ENCODE data around the gene PSTPIP2. TPM values are rescaled to one million over a fixed set of nuclear protein-coding genes. Genes with fewer than 3 reads are reported as not detected.
A peak's percentile ranks its signal among the peaks of the same experiment; 100 is the strongest.

PSTPIP2 gene
- total and polyA plus RNA-seq, 5 donors: 1.5 to 4.0 (median 2.3) TPM

- DNase-seq (no peak), ATAC-seq (no peak)
- no peaks in the 10 kb centered on the region for H3K9me3 ChIP-seq (ENCODE audit: control insufficient read depth, low read length)
- over 99% methylated on average over 2 of the region's 2 CpGs for WGBS
- no peaks in the 10 kb centered on the region for H3K27me3 ChIP-seq (ENCODE audit: control insufficient read depth, insufficient read depth)
- intact Hi-C loops (cut with DNase I): loop anchor here in 1 of 4 donors (10.0 kb wide), 1 partner anchor 63 kb away; no protein-coding TSS in a partner anchor
- no peaks in the 10 kb centered on the region for H3K4me1 ChIP-seq (ENCODE audit: control insufficient read depth, insufficient read depth, low read length)
- H3K27ac ChIP-seq (ENCODE audit: low read length): no peak overlapping the region
- no peak overlapping the region for H3K4me3 ChIP-seq (ENCODE audit: low read length)
Measured at GRCh38 chr18:45958027-45958426, 114.0 kb downstream of the PSTPIP2 start.

- no peak for ATAC-seq
- Histone ChIP-seq H3K9me3 (ENCODE audit: control insufficient read depth, low read length) (no peaks in the 10 kb centered on the region), H3K4me1 (ENCODE audit: control insufficient read depth, insufficient read depth, low read length) (no peaks in the 10 kb centered on the region), H3K27ac (ENCODE audit: low read length) (no peak overlapping the region), H3K4me3 (ENCODE audit: low read length) (no peak overlapping the region), H3K27me3 (ENCODE audit: control insufficient read depth, insufficient read depth) (no peaks in the 10 kb centered on the region)
- intact Hi-C loops (cut with DNase I): loop anchor here in 1 of 4 donors (10.0 kb wide), 1 partner anchor 62 kb away; no protein-coding TSS in a partner anchor
- DNase-seq: no peak
Measured at GRCh38 chr18:45957100-45957499, 115.0 kb downstream of the PSTPIP2 start.

GRCh38 chr18:45954070-45954934 is 117.8 kb downstream of the PSTPIP2 start:
- Histone ChIP-seq H3K4me3 (ENCODE audit: low read length) (no peak overlapping the region), H3K4me1 (ENCODE audit: control insufficient read depth, insufficient read depth, low read length) (no peaks in the 10 kb centered on the region), H3K27ac (ENCODE audit: low read length) (no peak overlapping the region), H3K9me3 (ENCODE audit: control insufficient read depth, low read length) (no peaks in the 10 kb centered on the region), H3K27me3 (ENCODE audit: control insufficient read depth, insufficient read depth) (no peaks in the 10 kb centered on the region)
- intact Hi-C loops (cut with DNase I): loop anchor here in 1 of 4 donors (10.0 kb wide), 1 partner anchor 60 kb away; no protein-coding TSS in a partner anchor
- no peak for ATAC-seq
- no peak for DNase-seq
- WGBS: 93% methylated on average over 7 of the region's 7 CpGs

- Histone ChIP-seq H3K27me3 (ENCODE audit: control insufficient read depth, insufficient read depth) (no peaks in the 10 kb centered on the region), H3K27ac (ENCODE audit: low read length) (no peak overlapping the region), H3K4me1 (ENCODE audit: control insufficient read depth, insufficient read depth, low read length) (no peaks in the 10 kb centered on the region), H3K4me3 (ENCODE audit: low read length) (no peak overlapping the region), H3K9me3 (ENCODE audit: control insufficient read depth, low read length) (no peaks in the 10 kb centered on the region)
- intact Hi-C loops (cut with DNase I): loop anchor here in 1 of 4 donors (10.0 kb wide), 1 partner anchor 56 kb away; no protein-coding TSS in a partner anchor
- 89% methylated on average over 4 of the region's 4 CpGs for whole genome bisulfite sequencing
- ATAC-seq: no peak
- DNase-seq: peak in 1 of 3 donors; percentile 25
Measured at GRCh38 chr18:45951016-45951714, 120.9 kb downstream of the PSTPIP2 start.

DNA sequence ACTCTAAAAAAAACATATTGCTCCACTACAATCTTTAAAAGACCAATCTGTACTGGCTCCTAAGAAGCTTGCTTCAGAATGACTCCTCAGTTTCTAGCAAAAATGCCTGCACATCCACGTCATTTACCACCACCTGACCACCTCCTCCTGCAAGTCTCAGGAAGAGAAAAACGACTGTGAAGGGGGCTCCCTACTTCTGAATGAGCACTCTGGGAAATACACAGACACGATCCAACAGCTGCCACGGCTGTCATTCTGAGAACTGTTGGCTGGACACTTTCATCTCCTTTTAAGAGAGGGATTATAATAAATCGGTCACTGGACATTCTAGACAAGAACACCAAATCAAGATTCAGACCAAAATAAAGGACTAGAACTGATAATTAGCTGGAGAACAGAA is 126.4 kb downstream of the PSTPIP2 start:
- WGBS: 81% methylated on average over 5 of the region's 5 CpGs
- H3K27ac ChIP-seq (ENCODE audit: low read length): no peak overlapping the region
- intact Hi-C loops (cut with DNase I): no loop called here
- no peaks in the 10 kb centered on the region for H3K9me3 ChIP-seq (ENCODE audit: control insufficient read depth, low read length)
- DNase-seq: no peak
- no peak for ATAC-seq
- no peaks in the 10 kb centered on the region for H3K27me3 ChIP-seq (ENCODE audit: control insufficient read depth, insufficient read depth)
- H3K4me1 ChIP-seq (ENCODE audit: control insufficient read depth, insufficient read depth, low read length): no peaks in the 10 kb centered on the region
- no peak overlapping the region for H3K4me3 ChIP-seq (ENCODE audit: low read length)

- Histone ChIP-seq H3K4me1 (ENCODE audit: control insufficient read depth, insufficient read depth, low read length) (no peaks in the 10 kb centered on the region), H3K4me3 (ENCODE audit: low read length) (no peak overlapping the region), H3K27ac (ENCODE audit: low read length) (no peak overlapping the region), H3K9me3 (ENCODE audit: control insufficient read depth, low read length) (no peaks in the 10 kb centered on the region), H3K27me3 (ENCODE audit: control insufficient read depth, insufficient read depth) (no peaks in the 10 kb centered on the region)
- no peak for DNase-seq
- ATAC-seq: no peak
- 96% methylated on average over 2 of the region's 2 CpGs for WGBS
- intact Hi-C loops (cut with DNase I): no loop called here
Measured at GRCh38 chr18:45940724-45941123, 131.3 kb downstream of the PSTPIP2 start.

- H3K4me1 ChIP-seq (ENCODE audit: control insufficient read depth, insufficient read depth, low read length): no peaks in the 10 kb centered on the region
- no peak for DNase-seq
- intact Hi-C loops (cut with DNase I): no loop called here
- H3K4me3 ChIP-seq (ENCODE audit: low read length): no peak overlapping the region
- no peaks in the 10 kb centered on the region for H3K9me3 ChIP-seq (ENCODE audit: control insufficient read depth, low read length)
- H3K27me3 ChIP-seq (ENCODE audit: control insufficient read depth, insufficient read depth): no peaks in the 10 kb centered on the region
- ATAC-seq: no peak
- 97% methylated on average over 2 of the region's 2 CpGs for whole genome bisulfite sequencing
- no peak overlapping the region for H3K27ac ChIP-seq (ENCODE audit: low read length)
Measured at GRCh38 chr18:45939236-45939635, 132.8 kb downstream of the PSTPIP2 start.

GRCh38 chr18:45938488-45938935 is 133.5 kb downstream of the PSTPIP2 start:
- Histone ChIP-seq H3K27me3 (ENCODE audit: control insufficient read depth, insufficient read depth) (no peaks in the 10 kb centered on the region), H3K27ac (ENCODE audit: low read length) (no peak overlapping the region), H3K4me3 (ENCODE audit: low read length) (no peak overlapping the region), H3K4me1 (ENCODE audit: control insufficient read depth, insufficient read depth, low read length) (no peaks in the 10 kb centered on the region), H3K9me3 (ENCODE audit: control insufficient read depth, low read length) (no peaks in the 10 kb centered on the region)
- WGBS: 91% methylated on average over 2 of the region's 2 CpGs
- ATAC-seq: no peak
- intact Hi-C loops (cut with DNase I): no loop called here
- no peak for DNase-seq

- no peaks in the 10 kb centered on the region for H3K27me3 ChIP-seq (ENCODE audit: control insufficient read depth, insufficient read depth)
- WGBS: 94% methylated on average over 3 of the region's 3 CpGs
- H3K4me3 ChIP-seq (ENCODE audit: low read length): no peak overlapping the region
- no peak overlapping the region for H3K27ac ChIP-seq (ENCODE audit: low read length)
- intact Hi-C loops (cut with DNase I): no loop called here
- no peak for DNase-seq
- ATAC-seq: no peak
- H3K9me3 ChIP-seq (ENCODE audit: control insufficient read depth, low read length): no peaks in the 10 kb centered on the region
- H3K4me1 ChIP-seq (ENCODE audit: control insufficient read depth, insufficient read depth, low read length): peaks cover 2% of the 10 kb centered on the region
Measured at GRCh38 chr18:45935591-45936335, 136.3 kb downstream of the PSTPIP2 start.
